Measurements from ENCODE around the gene EFS.

EFS gene

DNA sequence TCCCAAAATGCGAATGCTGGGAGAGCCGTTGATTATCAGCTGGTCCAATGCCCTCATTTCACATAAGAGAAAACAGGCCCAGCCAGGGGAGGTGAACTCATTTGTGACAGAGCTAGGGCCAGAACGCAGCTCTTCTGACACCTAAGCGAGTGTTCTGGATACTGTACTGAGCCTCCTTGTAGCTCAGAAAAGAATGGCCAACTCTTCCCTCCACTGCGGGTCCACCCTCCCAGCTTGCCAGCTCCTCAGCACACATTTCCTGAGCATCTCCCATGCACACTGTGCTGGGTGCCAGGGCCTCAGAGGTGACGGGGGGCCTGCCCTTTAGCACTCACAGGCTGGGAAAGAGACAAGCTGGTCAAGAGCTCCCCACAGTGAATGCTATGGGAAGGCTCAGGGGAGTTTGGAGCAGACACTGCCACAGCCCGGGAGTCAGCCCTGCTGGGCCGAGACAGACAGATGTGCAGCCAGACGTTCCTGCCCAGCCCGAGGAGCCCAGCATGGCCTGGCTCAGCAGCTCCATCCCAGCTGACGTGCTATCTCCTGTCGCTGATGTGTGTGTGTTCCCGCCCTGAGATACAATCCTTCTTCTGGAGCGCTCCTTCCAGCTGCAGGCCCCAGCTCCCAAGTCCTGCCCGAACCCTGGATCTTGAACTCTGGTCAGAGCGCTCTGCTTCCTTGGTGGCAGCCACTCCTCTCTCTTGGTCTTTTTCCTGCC is 15.4 kb upstream of the EFS start:
- in situ Hi-C loops (cut with MboI; ENCODE audit: low sequenced_read_pairs), result no loop called here

DNA sequence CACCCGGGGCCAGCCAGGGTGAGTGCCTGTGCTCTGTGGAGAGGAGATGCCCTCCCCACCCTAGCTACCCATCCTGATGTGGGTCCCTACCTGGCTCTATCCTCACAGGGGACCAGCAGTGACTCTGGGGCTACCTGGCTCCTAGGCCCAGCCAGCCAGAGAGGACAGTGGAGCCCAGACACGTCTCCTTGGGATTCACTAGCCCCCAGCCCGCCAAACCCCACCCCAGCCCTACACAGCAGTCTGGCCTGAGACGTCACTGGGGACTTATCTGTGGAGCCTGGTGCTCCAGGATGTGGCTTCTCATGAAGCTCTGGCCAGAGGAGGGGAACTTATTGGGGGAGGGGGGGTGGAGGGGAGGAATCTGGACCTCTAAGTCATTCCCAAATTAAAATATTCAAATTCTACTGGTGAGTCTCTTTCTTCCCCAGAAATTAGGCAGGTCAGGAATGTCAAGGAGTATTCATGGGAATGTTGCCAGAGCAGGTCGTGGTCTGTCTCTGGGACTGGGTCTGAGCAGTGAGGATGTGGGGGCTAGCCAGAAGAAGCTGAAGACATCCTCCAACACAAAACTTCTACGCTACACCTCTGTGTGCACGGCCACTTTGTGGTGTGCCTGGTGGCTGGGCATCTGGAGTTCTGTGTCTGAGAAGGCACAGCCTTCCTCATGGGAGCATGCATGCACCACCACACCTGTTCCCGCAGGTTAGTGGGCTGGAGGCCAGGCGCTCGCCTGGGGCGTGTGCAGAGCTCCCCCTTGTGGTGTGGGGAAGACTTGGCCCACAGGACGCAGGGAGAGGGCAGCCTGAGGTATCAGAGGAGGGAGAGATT is 14.6 kb upstream of the EFS start:
- in situ Hi-C loops (cut with MboI; ENCODE audit: low sequenced_read_pairs), result no loop called here

GRCh38 chr14:23378612-23379220 is 13.7 kb upstream of the EFS start:
- in situ Hi-C loops (cut with MboI; ENCODE audit: low sequenced_read_pairs), result no loop called here

- in situ Hi-C loops (cut with MboI; ENCODE audit: low sequenced_read_pairs), result no loop called here
Observed at GRCh38 chr14:23377573-23378563, 12.9 kb upstream of the EFS start.

DNA sequence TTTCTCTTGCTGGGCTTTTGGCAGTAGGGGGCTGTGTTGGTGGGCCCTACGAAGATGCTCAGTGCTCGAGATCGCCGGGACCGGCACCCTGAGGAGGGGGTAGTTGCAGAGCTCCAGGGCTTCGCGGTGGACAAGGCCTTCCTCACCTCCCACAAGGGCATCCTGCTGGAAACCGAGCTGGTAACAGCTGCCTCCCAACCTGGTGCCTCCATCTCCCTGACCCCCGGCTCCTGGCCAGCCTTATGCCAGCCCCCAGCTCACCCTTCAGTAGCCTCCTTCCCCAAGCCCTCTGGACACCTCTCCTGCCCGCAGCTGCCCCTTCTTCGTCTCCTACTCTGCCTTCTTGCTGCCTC is 12.2 kb upstream of the EFS start:
- in situ Hi-C loops (cut with MboI; ENCODE audit: low sequenced_read_pairs), result no loop called here

GRCh38 chr14:23376482-23377197 is 11.7 kb upstream of the EFS start, which contains the start of gene CMTM5:
CMTM5 (plus strand) TSS chr14:23377046; CDS start chr14:23377252, 206 bp downstream.
- in situ Hi-C loops (cut with MboI; ENCODE audit: low sequenced_read_pairs), result no loop called here

DNA sequence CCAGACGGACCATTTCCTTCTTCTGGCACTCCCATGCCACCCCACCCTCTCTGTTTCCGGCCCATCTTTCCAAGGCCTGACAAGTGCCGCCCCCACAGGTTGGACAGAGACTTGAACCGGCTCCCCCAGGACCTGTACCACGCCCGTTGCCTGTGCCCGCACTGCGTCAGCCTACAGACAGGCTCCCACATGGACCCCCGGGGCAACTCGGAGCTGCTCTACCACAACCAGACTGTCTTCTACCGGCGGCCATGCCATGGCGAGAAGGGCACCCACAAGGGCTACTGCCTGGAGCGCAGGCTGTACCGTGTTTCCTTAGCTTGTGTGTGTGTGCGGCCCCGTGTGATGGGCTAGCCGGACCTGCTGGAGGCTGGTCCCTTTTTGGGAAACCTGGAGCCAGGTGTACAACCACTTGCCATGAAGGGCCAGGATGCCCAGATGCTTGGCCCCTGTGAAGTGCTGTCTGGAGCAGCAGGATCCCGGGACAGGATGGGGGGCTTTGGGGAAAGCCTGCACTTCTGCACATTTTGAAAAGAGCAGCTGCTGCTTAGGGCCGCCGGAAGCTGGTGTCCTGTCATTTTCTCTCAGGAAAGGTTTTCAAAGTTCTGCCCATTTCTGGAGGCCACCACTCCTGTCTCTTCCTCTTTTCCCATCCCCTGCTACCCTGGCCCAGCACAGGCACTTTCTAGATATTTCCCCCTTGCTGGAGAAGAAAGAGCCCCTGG is 10.7 kb upstream of the EFS start:
- in situ Hi-C loops (cut with MboI; ENCODE audit: low sequenced_read_pairs), result no loop called here

- in situ Hi-C loops (cut with MboI; ENCODE audit: low sequenced_read_pairs), result no loop called here
Observed at GRCh38 chr14:23373041-23373440, 8.1 kb upstream of the EFS start.

DNA sequence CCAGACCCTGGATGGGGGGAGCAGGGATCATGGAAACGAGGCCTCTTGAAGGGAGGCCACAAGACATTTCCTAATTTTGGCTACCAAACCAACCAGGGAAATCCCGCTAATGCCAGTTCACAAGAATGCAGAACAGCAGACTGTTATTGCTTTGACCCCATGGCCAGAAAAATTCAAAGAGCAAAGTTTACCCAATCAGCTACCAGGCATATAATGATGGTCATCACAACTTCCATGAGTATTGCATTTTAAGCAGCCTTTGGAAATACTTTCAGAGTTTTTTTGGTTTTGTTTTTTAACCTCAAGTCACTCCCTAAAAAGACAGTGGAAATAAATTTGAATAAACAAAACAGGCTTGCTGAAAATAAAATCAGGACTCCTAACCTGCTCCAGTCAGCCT is 7.5 kb upstream of the EFS start, which contains the start of gene IL25:
Gene IL25 (plus strand): TSS at position 301 of the 400 bp plus-strand sequence.
- in situ Hi-C loops (cut with MboI; ENCODE audit: low sequenced_read_pairs), result no loop called here

- in situ Hi-C loops (cut with MboI; ENCODE audit: low sequenced_read_pairs), result no loop called here
Observed at GRCh38 chr14:23371865-23372264, 6.9 kb upstream of the EFS start.

- in situ Hi-C loops (cut with MboI; ENCODE audit: low sequenced_read_pairs), result no loop called here
Observed at GRCh38 chr14:23370221-23370620, 5.2 kb upstream of the EFS start.

GRCh38 chr14:23366426-23366921 is 1.5 kb upstream of the EFS start:
- in situ Hi-C loops (cut with MboI; ENCODE audit: low sequenced_read_pairs), result no loop called here

GRCh38 chr14:23365732-23366425 is 907 bp upstream of the EFS start:
- in situ Hi-C loops (cut with MboI; ENCODE audit: low sequenced_read_pairs), result no loop called here

DNA sequence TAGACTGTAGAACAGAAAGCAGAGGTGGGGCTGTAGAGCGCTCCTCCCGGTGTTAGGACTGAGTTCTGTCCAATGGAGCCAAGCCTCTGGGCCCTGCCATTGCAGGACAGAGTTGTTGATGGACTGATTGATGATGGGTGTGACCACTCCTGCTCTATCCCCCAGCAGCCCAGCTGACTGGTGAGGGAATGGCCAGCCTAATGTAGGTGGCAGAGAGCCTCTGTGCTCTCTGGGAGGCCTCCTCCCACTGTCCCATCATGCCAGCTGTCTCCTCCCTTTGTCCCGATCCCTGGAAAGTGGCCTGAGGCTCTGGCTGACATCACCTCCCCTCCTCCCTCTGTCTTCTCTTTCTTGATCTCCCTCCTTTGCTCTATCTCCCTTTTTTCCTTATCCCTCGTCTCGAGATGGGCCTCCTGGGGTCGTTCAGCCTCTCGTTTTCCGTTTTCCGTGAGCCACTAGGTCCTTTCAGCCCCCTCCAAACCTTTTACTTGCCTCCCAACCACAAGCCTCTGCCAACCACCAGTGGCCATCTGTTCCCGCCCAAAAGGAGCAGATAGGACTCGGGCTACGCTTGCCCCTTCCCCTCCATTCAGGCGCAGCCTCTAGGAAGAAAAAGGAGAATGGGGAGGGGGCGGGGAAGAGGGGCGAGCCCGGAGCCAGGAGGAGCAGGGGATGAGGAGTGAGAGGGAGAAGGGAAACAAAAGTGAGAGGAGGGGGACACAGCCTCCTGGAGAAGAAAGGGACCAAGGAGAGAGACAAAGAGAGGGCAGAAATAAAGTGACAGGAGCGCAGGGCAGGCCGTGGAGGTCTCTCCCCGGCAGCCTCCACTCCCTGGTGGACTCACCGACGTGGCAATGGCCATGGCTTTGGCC is 572 bp downstream of the EFS start:
- in situ Hi-C loops (cut with MboI; ENCODE audit: low sequenced_read_pairs), result no loop called here

DNA sequence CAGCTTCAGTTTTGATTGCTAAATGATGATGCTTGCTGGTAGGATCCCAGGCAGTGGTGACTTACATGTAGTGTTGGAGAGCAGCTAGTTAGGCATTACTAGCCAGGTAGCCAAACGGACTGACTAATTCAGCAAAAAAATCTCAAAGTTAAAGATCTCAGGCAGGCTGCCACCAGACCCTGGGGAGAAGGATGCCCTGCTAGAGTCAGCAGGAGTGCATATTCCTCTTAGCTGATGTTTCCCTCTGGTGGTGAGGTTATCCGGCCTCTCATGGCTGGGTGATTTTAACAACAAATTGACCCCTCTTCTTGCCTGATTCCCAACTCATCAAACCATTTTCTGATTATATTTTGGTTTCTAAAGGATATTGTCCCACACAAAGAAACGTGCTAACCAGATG is 2.8 kb downstream of the EFS start:
- in situ Hi-C loops (cut with MboI; ENCODE audit: low sequenced_read_pairs), result no loop called here

GRCh38 chr14:23361763-23362162 is 3.2 kb downstream of the EFS start:
- in situ Hi-C loops (cut with MboI; ENCODE audit: low sequenced_read_pairs), result no loop called here

DNA sequence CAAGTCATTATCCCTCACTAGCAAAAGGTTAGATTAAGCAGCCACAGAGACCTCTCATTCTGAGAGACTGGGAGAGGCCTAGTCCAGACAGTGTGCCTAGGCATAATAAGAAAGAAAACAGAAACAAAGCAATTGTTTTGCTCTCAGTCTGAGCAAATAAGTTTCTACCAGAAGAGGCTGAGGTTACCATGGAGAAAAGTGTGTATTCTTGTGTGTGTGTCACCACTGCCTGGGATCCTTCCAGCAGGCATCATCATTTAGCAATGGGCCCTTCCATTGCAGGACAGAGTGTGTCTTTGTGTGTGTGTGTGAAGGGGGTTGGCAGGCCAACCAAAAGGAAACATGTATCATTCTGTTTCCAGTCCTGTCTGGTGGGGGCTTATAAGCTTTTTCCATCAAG is 3.7 kb downstream of the EFS start:
- in situ Hi-C loops (cut with MboI; ENCODE audit: low sequenced_read_pairs), result no loop called here

DNA sequence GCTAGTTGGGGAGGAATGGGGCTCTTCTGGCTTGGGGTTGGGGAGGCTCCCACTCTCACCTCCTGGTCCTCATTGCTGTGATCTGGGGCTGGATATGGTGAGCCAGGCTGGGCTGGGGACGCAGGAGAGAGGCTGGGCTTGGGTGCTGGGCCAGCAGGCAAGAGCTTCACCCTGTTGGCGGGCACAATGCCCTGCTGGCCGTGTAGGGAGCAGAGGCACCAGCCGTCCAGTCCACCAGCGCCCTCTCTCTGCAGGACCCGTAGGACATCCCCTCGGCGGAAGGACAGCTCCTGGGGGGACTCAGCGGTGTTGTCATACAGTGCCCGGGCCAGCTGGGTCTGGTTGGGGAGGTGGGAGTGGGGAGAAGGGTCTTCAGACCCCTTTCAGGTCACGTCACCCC is 4.5 kb downstream of the EFS start:
- in situ Hi-C loops (cut with MboI; ENCODE audit: low sequenced_read_pairs), result no loop called here
